GM18507 (cell line): ENCODE data around the gene BEX3.

Experiments
- DNase-seq: peaks from one replicate; pipeline ENCODE4 v3.0.0; 2011; ENCODE audit warnings: low read depth; ENCODE audit not compliant: insufficient read length; ENCODE audit errors: extremely low spot score
- FAIRE-seq: peaks from 2 replicates; lab custom pipeline; 2011; peaks lifted over from hg19 to GRCh38; lab: Jason Lieb, UNC

The BEX3 gene

DNA sequence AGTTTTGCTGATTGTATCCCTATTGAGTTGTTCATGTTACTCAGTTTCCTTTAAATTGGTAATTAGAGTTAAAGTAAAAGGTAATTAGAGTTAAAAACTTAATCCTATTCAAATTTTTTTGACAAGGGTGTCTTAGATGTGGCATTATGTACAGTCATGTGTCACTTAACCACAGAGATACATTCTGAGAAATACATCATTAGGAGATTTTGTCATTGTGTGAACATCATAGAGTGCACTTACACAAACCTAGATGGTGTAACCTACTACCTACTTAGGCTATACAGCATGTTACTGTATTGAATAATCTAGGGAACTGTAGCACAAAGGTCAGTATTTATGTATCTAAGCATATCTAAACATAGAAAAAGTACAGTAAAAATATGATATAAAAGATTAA, 39.2 kb downstream of the BEX3 start:
- DNase-seq (no peak), FAIRE-seq (no peak)

DNA sequence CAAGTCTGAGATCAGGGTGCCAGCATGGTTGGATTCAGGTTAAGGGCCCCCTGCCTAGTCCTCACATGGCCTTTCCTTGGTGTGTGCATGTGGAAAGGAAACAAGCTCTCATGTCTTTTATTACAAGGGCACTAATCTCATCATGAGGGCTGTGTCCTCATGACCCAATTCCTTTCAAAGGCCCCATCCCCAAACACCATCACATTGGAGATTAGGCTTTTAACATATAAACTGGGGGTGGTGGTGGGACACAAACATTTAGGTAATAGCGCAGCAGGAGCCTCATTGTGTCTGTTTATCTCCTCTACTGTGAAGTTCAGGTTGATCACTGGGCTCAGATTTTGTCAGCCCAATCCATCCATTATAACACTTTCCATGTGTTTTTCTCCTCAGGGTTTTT, 41.0 kb downstream of the BEX3 start:
- no peak for DNase-seq
- FAIRE-seq: no peak

DNA sequence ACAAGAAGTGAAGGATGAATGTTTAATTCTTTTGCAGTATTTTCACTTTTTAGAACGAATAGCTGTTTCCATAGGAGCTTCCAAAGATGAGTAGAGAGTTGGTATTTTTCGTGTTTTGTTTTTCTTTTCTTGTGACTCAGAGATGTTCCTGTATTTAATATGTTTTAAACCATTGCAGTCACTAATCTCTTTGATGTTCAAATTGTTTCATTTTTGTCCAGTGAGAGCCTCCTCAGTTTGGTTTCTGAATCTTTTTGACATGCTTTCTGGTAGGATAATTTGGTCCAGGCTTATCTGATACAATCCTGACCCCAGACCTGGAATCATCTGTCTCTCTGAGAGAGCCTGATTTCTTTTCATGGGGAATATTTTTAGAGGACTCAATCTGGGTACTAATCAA, 41.6 kb downstream of the BEX3 start:
- no peak for FAIRE-seq

DNA sequence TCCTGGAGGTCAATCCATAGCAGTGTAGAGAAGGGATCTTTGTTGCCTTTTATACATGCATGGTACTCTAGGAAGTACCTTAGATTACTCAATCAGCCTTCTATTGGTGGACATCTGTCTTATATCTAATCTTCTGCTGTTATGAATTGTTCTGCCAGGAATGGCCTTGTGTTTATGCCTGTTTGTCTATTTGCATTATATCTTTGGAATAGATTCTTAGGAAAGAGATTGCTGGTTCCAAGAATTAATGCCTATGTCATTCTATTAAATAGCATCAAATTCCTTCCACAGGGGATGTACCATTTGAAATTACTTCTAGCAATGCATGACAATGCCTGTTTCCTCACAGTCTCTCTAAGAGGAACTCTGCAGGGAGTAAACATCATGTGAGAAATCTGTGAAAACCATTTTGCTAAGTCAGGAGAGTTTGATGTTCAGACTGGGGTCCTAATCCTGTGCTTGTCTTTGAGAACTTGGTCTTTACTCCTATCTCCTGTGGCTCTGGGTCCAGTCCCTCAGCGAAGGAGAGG, 42.5 kb downstream of the BEX3 start:
- DNase-seq (no peak), FAIRE-seq (no peak)

More for the DNA sequence above, 41.6 kb downstream of the BEX3 start:
- no peak for DNase-seq

DNA sequence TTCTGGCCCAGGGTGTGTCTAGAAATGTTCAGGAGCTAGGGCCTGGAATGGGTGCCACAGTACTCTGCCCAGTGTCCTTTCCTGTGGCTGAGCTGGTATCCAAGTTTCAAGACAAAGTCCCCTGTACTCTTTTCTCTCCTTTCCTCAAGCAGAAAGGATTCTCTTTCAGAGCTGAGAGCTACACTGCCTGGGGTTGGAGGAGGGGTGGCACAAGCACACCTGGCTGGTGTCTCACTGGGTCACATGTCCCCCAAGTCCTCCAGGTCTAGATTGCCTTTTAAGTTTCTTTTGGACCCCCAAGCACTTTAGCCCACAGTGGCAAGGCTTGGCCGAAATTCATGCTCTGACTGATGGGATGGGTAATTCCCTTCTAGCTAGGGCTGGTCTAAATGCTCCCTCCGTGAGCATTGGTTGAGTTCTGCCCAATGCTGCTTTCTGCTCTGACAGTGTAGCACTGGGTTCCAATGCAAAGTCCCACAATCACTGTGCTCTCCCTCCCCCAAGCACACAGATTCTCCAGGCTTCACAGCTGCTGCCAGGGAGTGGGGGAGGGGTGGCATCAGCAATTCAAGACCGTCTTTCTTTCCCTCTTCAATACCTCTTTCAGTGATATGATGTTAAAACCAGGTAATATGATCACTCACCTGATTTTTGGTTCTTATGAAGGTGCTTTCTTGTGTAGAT, 47.8 kb downstream of the BEX3 start:
- DNase-seq: no peak
- no peak for FAIRE-seq
